Upper lobe of right lung (tissue), 1 donor: ENCODE measurements around the gene PLAC8. TPM values are rescaled to one million over a fixed set of nuclear protein-coding genes. Genes with fewer than 3 reads are reported as not detected.
"Not testable (repeated sequence)": the region's sequence is repeated elsewhere in the genome, so short reads cannot be mapped to it uniquely, and the experiment has no call there.

Source experiments
- ATAC-seq: fragments of 200-7000 bp; cut with Tn5 transposase; one replicate; pipeline ENCODE4 v1.9.1; 2020; ENCODE audit warnings: mild to moderate bottlenecking, moderate library complexity
- DNase-seq: peaks from one replicate; pipeline ENCODE4 v3.0.0-alpha.2; 2020
- H3K27ac ChIP-seq: fragments of 200-600 bp; one replicate; pipeline ENCODE4 v1.8.0; 2022
- H3K27me3 ChIP-seq: fragments of 200-600 bp; one replicate; pipeline ENCODE4 v1.8.0; 2022; ENCODE audit warnings: mild to moderate bottlenecking
- H3K36me3 ChIP-seq: fragments of 200-600 bp; one replicate; pipeline ENCODE4 v1.8.0; 2022
- H3K4me1 ChIP-seq: fragments of 200-600 bp; one replicate; pipeline ENCODE4 v1.8.0; 2022
- H3K4me3 ChIP-seq: fragments of 200-600 bp; one replicate; pipeline ENCODE4 v1.8.0; 2022; ENCODE audit warnings: mild to moderate bottlenecking
- H3K9me3 ChIP-seq: fragments of 200-600 bp; one replicate; pipeline ENCODE4 v1.8.0; 2022
- intact Hi-C: fragments of 100-400 bp; cut with DNase I; formaldehyde crosslinking; loops from one replicate; pipeline ENCODE4 v1.11.0; 2022
- total RNA-seq: library from RNA; stranded (reverse); fragmentation: NEBNext Ultra II Directional; extraction: Animal tissue kit (Norgen Biotek cat#: 25700); gene quantifications from one replicate; pipeline ENCODE4 v1.2.1, GENCODE V29; 2021
- TF ChIP-seq, protein P1 (sequence below): fragments of 200-600 bp; IDR thresholded peaks from one replicate; pipeline ENCODE4 v1.8.0; 2022; ENCODE audit warnings: antibody characterized with exemption
- donor health status: DM: no; HTN: yes; CAD: no; lungs with severe emphysema.

Gene PLAC8
- total RNA-seq, 1 donor from 2014 or later: 81.7 TPM

DNA sequence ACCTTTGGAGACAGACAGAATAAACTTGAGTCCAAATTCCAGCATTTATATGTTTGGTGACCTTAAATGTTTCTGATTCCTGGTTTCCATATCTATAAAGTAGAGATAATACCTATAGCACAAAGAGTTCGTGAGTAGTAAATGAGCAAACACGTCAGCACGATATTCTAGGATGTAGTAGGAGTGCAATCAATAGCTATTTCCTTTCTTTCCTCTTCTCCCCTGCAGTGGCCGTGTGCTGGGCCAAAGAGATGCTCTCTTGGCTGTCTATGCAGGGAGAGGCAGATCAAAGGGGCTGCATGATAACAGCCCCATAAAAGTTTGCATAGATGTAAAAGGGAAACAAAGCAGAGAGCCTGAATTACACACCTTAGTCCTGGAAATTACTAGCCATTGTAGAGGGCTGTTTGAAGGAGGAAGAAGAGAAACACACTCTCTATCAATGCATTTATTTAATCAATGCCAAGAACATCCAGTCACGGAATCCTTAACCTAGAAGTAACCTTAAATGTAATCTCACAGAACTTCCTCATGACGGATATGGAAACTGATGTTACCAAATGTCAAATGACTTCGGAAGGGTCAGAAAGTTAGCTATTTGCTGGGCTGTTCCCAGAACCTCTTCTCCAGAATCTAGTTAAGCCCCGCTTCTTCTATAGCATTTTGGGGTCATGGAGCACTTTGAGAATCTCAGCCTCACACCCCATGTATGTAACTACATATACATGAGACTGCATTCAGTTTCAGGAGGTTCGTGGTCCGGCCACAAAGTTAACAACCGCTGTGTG is 35.5 kb upstream of the PLAC8 start:
- intact Hi-C loops: no loop called here
- Histone ChIP-seq H3K4me1 (no peaks in the 10 kb centered on the region), H3K27ac (no peak overlapping the region)

DNA sequence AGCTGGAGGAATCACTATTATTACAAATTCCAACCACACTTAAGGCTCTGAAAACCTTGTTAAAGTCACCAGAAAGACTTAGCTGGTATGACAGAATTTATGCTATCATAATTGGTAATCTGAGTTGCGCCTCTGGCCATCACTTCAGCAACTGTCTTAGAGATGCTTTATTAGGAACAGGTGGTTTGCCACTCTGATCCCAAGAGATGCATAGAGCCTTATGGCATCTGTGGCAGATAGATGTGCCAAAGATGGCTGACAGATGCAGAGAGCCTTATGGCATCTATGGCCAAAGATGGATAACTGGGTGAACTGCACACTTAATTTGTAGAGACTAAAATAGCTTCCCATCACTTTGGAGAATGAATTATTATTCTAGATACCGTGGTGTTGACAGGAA is 32.3 kb upstream of the PLAC8 start:
- ATAC-seq (no peak), DNase-seq (no peak)
- H3K27me3 ChIP-seq: no peaks in the 10 kb centered on the region
- H3K27ac ChIP-seq: no peak overlapping the region
- intact Hi-C loops: no loop called here
- TF ChIP-seq, protein P1, sequence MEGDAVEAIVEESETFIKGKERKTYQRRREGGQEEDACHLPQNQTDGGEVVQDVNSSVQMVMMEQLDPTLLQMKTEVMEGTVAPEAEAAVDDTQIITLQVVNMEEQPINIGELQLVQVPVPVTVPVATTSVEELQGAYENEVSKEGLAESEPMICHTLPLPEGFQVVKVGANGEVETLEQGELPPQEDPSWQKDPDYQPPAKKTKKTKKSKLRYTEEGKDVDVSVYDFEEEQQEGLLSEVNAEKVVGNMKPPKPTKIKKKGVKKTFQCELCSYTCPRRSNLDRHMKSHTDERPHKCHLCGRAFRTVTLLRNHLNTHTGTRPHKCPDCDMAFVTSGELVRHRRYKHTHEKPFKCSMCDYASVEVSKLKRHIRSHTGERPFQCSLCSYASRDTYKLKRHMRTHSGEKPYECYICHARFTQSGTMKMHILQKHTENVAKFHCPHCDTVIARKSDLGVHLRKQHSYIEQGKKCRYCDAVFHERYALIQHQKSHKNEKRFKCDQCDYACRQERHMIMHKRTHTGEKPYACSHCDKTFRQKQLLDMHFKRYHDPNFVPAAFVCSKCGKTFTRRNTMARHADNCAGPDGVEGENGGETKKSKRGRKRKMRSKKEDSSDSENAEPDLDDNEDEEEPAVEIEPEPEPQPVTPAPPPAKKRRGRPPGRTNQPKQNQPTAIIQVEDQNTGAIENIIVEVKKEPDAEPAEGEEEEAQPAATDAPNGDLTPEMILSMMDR: no peak
- H3K36me3 ChIP-seq: no peaks in the 10 kb centered on the region
- H3K4me3 ChIP-seq: no peak overlapping the region
- H3K4me1 ChIP-seq: no peaks in the 10 kb centered on the region
- H3K9me3 ChIP-seq: no peaks in the 10 kb centered on the region

More for the DNA sequence above, 35.5 kb upstream of the PLAC8 start:
- H3K9me3 ChIP-seq: no peaks in the 10 kb centered on the region
- DNase-seq (no peak), ATAC-seq (peak; percentile 49)
- H3K27me3 ChIP-seq: no peaks in the 10 kb centered on the region
- H3K4me3 ChIP-seq: no peak overlapping the region
- TF ChIP-seq, protein P1: no peak
- H3K36me3 ChIP-seq: no peaks in the 10 kb centered on the region

DNA sequence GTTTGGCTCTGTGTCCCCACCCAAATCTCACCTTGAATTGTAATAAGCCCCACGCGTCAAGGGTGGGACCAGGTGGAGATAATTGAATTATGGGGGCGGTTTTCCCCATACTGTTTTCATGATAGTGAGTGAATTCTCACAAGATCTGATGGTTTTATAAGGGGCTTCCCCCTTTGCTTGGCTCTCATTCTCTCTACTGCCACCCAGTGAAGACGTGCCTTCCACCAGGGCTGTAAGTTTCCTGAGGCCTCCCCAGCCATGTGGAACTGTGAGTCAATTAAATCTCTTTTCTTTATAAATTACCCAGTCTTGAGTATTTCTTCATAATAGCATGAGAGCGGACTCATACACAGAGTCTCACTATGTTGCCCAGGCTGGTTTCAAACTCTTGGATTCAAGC is 31.2 kb upstream of the PLAC8 start:
- intact Hi-C loops, H3K36me3 ChIP-seq, H3K27me3 ChIP-seq, ATAC-seq, H3K4me3 ChIP-seq, DNase-seq, H3K9me3 ChIP-seq, H3K4me1 ChIP-seq, H3K27ac ChIP-seq: not testable (repeated sequence)

DNA sequence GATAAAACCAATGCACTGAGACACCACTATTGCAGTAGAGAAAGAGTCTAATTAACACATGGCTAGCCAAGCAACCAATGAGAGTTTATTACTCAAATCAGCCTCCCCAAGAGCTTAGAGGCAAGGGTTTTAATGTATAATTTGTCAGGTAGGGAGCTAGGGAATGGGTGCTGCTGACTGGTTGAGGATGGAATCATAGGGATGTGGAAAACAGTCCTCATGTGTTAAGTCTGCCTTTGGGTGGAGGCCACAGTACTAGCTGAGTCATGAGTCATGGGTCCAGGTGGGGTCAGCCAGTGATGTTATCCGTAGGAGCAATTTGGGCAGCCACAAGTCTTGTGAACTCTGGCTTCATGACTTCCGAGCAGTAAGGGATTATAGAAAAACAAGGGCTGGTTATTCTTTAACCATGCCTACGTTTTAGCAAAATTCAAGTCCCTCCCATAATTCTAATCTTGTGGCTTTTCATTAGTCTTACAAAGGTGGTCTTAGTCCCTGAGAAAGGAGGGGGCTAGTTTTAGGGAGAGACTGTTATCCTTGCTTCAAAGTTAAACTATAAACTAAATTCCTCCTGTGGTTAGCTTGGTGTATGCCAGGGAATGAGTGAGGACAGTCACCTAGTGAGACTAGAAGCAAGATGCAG is 25.1 kb upstream of the PLAC8 start:
- H3K27me3 ChIP-seq: no peaks in the 10 kb centered on the region
- DNase-seq (no peak), ATAC-seq (no peak)
- H3K36me3 ChIP-seq: no peaks in the 10 kb centered on the region
- H3K4me3 ChIP-seq: no peak overlapping the region
- H3K4me1 ChIP-seq: no peaks in the 10 kb centered on the region
- H3K27ac ChIP-seq: no peak overlapping the region
- H3K9me3 ChIP-seq: no peaks in the 10 kb centered on the region
- TF ChIP-seq, protein P1: no peak
- intact Hi-C loops: no loop called here

DNA sequence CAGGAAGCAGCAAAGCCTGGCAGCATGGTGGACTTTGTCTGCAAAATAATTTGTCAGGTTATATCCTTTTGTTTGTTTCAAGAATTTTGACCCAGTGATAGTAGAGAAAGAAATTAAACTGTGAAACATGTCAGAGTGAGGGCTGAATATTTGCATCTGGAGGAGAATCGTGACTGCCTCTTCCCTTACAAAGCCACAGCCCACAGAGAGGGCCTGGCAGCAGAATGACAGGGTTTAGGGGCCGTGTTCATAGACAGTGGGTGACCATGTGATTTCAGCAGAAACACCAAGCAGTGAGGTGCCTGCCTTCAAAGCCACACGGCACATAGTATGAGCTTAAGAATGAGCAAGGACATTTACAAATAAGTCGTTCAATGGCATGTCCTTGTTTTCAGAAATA is 24.4 kb upstream of the PLAC8 start:
- Histone ChIP-seq H3K27ac (no peak overlapping the region), H3K9me3 (no peaks in the 10 kb centered on the region), H3K4me1 (no peaks in the 10 kb centered on the region), H3K4me3 (no peak overlapping the region), H3K27me3 (no peaks in the 10 kb centered on the region), H3K36me3 (no peaks in the 10 kb centered on the region)
- ATAC-seq (peak; percentile 62), DNase-seq (no peak)
- TF ChIP-seq, protein P1: no peak
- intact Hi-C loops: no loop called here

DNA sequence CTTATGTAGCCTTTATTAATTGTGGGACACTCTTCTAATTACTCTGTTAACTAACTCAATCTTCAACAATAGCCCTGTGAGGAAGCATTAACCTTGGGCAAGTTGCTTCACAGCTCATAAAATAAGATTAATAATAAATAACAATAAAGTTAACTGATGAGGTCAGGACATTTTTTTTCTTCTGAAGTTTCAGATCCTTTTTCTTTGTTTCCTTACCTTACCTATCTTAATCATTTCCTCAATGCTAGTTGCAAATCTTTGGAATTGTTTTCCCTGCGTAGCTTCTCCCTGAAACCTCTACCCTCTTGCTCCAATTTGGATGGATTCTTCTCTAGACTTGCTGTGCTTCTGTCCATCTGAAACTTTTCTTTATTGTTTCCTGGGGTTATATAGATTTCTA is 17.5 kb upstream of the PLAC8 start:
- Histone ChIP-seq H3K36me3 (no peaks in the 10 kb centered on the region), H3K9me3 (no peaks in the 10 kb centered on the region), H3K4me3 (no peak overlapping the region), H3K27me3 (no peaks in the 10 kb centered on the region), H3K27ac (no peak overlapping the region), H3K4me1 (no peaks in the 10 kb centered on the region)
- DNase-seq (no peak), ATAC-seq (no peak)
- intact Hi-C loops: no loop called here
- TF ChIP-seq, protein P1: no peak
